IMR-90 (cell line): ENCODE measurements around the gene MSH2.

Experiments used
- FOS ChIP-seq: fragments of 150-350 bp; IDR thresholded peaks from 2 replicates; pipeline ENCODE4 v1.6.1; 2016; ENCODE audit warnings: low read depth, low read length
- MAFK ChIP-seq: IDR thresholded peaks from 2 replicates; pipeline ENCODE4 v1.6.1; 2012; ENCODE audit warnings: low read depth, low read length, improper control_type of control experiment
- NFE2L2 ChIP-seq: fragments of 150-350 bp; IDR thresholded peaks from 2 replicates; pipeline ENCODE4 v1.6.1; 2016; ENCODE audit warnings: low read depth, mild to moderate bottlenecking, low read length
- POLR2A ChIP-seq: IDR thresholded peaks from 2 replicates; pipeline ENCODE4 v1.6.1; 2012; ENCODE audit warnings: mild to moderate bottlenecking, low read depth, low read length
- SMC3 ChIP-seq: fragments of 150-350 bp; IDR thresholded peaks from 2 replicates; pipeline ENCODE4 v1.6.1; 2016; ENCODE audit warnings: low read depth, mild to moderate bottlenecking, antibody characterized with exemption, low read length, moderate library complexity
- TF ChIP-seq, protein P1 (sequence below): conservative IDR thresholded peaks from 2 replicates; pipeline ENCODE4 v1.5.1; 2012; ENCODE audit warnings: mild to moderate bottlenecking, low read depth, low read length, improper control_type of control experiment
- TF ChIP-seq, protein P2 (sequence below): fragments of 150-350 bp; IDR thresholded peaks from 2 replicates; pipeline ENCODE4 v1.6.1; 2017; ENCODE audit warnings: mild to moderate bottlenecking, antibody characterized with exemption, low read length, low read depth

DNA sequence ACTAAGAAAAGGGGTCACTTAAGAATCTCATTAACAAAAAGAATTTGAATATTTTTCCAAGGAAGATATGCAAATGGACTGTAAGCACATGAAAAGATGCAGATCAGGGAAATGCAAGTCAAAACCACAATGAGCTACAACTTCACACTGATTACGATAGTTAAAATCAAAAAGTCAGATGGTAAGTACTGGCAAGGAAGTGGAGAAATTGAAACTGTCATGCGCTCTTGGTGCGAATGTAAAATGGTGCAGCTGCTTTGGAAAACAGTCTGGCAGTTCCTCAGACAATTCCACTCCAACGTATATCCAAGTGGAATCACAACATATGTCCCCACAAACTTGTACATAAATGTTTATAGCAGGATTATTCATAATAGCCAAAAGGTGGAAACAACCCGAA is 81.4 kb downstream of the MSH2 start:
- no peak for TF ChIP-seq POLR2A
- TF ChIP-seq, protein P1, sequence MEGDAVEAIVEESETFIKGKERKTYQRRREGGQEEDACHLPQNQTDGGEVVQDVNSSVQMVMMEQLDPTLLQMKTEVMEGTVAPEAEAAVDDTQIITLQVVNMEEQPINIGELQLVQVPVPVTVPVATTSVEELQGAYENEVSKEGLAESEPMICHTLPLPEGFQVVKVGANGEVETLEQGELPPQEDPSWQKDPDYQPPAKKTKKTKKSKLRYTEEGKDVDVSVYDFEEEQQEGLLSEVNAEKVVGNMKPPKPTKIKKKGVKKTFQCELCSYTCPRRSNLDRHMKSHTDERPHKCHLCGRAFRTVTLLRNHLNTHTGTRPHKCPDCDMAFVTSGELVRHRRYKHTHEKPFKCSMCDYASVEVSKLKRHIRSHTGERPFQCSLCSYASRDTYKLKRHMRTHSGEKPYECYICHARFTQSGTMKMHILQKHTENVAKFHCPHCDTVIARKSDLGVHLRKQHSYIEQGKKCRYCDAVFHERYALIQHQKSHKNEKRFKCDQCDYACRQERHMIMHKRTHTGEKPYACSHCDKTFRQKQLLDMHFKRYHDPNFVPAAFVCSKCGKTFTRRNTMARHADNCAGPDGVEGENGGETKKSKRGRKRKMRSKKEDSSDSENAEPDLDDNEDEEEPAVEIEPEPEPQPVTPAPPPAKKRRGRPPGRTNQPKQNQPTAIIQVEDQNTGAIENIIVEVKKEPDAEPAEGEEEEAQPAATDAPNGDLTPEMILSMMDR: no peak
- TF ChIP-seq, protein P2, sequence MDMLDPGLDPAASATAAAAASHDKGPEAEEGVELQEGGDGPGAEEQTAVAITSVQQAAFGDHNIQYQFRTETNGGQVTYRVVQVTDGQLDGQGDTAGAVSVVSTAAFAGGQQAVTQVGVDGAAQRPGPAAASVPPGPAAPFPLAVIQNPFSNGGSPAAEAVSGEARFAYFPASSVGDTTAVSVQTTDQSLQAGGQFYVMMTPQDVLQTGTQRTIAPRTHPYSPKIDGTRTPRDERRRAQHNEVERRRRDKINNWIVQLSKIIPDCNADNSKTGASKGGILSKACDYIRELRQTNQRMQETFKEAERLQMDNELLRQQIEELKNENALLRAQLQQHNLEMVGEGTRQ: no peak
- no peak for TF ChIP-seq FOS
- TF ChIP-seq MAFK: no peak
- no peak for TF ChIP-seq SMC3
- no peak for TF ChIP-seq NFE2L2
